Effector memory CD8-positive, alpha-beta T cell (primary cell): ENCODE measurements around the gene GPR158.

Experiments used
- ATAC-seq: fragments of 150-1000 bp; cut with Tn5 transposase; replicated peaks from 2 replicates; pipeline ENCODE4 v1.10.0; 2021; ENCODE audit warnings: mild to moderate bottlenecking, moderate library complexity
- DNase-seq, 3 experiments: peaks; one replicate each; pipeline ENCODE4 v3.0.0; 2021
- H3K27ac Mint-ChIP-seq, 2 donors: one replicate each; pipeline ENCODE4 v1.8.0; 2022; ENCODE audit warnings: mild to moderate bottlenecking in 2 of 2, mixed read lengths in 2 of 2, moderate library complexity in 2 of 2
- H3K27me3 Mint-ChIP-seq, 2 donors: one replicate each; pipeline ENCODE4 v1.8.0; 2022; ENCODE audit warnings: mixed read lengths in 2 of 2
- H3K36me3 Mint-ChIP-seq: one replicate; pipeline ENCODE4 v1.8.0; 2022; ENCODE audit warnings: mild to moderate bottlenecking, moderate library complexity, mixed read lengths; ENCODE audit not compliant: insufficient read depth
- H3K4me1 Mint-ChIP-seq, 2 donors: one replicate each; pipeline ENCODE4 v1.8.0; 2022; ENCODE audit warnings: low read depth in 2 of 2, mixed read lengths in 2 of 2
- H3K4me3 Mint-ChIP-seq, 2 donors: one replicate each; pipeline ENCODE4 v1.8.0; 2022; ENCODE audit warnings: mild to moderate bottlenecking in 2 of 2, mixed read lengths in 2 of 2, moderate library complexity in 2 of 2
- H3K9me3 Mint-ChIP-seq, 2 donors: one replicate each; pipeline ENCODE4 v1.8.0; 2022; ENCODE audit warnings: mixed read lengths in 2 of 2

Gene GPR158

GRCh38 chr10:25492680-25493079 is 317.9 kb downstream of the GPR158 start:
- Mint-ChIP-seq H3K9me3 (peaks cover 7 to 9% of the 10 kb centered on the region in 2 donors), H3K4me3 (no peak overlapping the region), H3K27me3 (no peaks in the 10 kb centered on the region), H3K36me3 (no peaks in the 10 kb centered on the region), H3K4me1 (no peaks in the 10 kb centered on the region), H3K27ac (no peak overlapping the region)
- DNase-seq = no peak
- ATAC-seq = no peak

- H3K4me3 Mint-ChIP-seq = no peak overlapping the region
These were observed 318.5 kb downstream of the GPR158 start for GRCh38 chr10:25493122-25493893.

DNA sequence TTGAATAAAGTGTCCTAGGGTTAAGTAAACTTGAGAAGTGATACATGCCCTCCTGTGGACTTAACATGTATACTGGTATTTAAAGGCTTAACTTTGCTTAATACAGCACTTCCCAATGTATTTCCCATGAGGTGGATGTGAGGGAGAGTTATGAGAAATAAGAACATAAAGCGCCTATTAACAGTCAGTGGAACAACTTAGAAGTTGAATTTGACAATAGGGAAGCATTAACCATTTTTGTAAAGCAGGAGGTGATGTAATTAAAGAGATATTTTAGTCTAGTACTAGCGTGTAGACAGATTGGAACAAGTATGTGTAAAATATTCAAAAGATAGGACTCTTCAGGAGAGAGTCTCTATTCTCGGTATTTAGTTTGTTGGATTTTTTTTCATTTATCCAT is 322.4 kb downstream of the GPR158 start:
- Mint-ChIP-seq H3K27ac (no peak overlapping the region), H3K4me1 (no peaks in the 10 kb centered on the region), H3K36me3 (no peaks in the 10 kb centered on the region), H3K27me3 (no peaks in the 10 kb centered on the region), H3K4me3 (no peak overlapping the region), H3K9me3 (peaks cover 11 to 13% of the 10 kb centered on the region in 2 donors)
- no peak for DNase-seq
- ATAC-seq = no peak

More at GRCh38 chr10:25493122-25493893, 318.5 kb downstream of the GPR158 start:
- no peaks in the 10 kb centered on the region for H3K36me3 Mint-ChIP-seq
- DNase-seq (no peak), ATAC-seq (no peak)
- H3K27me3 Mint-ChIP-seq = no peaks in the 10 kb centered on the region
- H3K9me3 Mint-ChIP-seq = peaks cover 7 to 9% of the 10 kb centered on the region in 2 donors
- H3K4me1 Mint-ChIP-seq = no peaks in the 10 kb centered on the region
- H3K27ac Mint-ChIP-seq = no peak overlapping the region

DNA sequence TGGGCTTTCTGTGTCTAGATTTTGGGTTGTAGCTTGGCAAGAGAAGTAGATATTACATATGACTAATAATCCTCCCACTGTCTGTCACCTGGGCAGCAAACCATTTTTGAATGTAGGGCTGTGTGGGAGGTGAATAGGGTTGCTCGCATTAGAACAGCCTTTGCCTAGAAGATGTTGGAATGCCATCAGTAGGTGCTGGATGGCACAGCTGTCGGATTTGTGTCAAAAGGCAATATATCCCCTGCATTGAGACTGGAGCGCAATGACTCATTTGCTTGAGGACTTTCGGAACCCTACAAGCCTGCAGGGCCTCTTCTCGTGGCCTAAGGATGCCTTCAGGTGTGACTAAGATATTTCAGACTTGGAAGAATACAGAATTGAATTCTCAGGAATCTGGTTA is 323.8 kb downstream of the GPR158 start:
- no peak for DNase-seq
- Mint-ChIP-seq H3K4me1 (no peaks in the 10 kb centered on the region), H3K9me3 (peaks cover 11 to 16% of the 10 kb centered on the region in 2 donors), H3K4me3 (no peak overlapping the region), H3K27ac (no peak overlapping the region), H3K36me3 (no peaks in the 10 kb centered on the region), H3K27me3 (no peaks in the 10 kb centered on the region)
- ATAC-seq = no peak

- H3K27ac Mint-ChIP-seq = no peak overlapping the region
- DNase-seq (no peak), ATAC-seq (no peak)
- peaks cover 10 to 24% of the 10 kb centered on the region in 2 donors for H3K9me3 Mint-ChIP-seq
- no peaks in the 10 kb centered on the region for H3K27me3 Mint-ChIP-seq
- H3K4me3 Mint-ChIP-seq = no peak overlapping the region
- H3K4me1 Mint-ChIP-seq = no peaks in the 10 kb centered on the region
- H3K36me3 Mint-ChIP-seq = no peaks in the 10 kb centered on the region
These were observed 327.1 kb downstream of the GPR158 start for GRCh38 chr10:25501912-25502311.

- peaks cover 7 to 24% of the 10 kb centered on the region in 2 donors for H3K9me3 Mint-ChIP-seq
- no peak overlapping the region for H3K4me3 Mint-ChIP-seq
- no peaks in the 10 kb centered on the region for H3K36me3 Mint-ChIP-seq
- DNase-seq (no peak), ATAC-seq (no peak)
- no peaks in the 10 kb centered on the region for H3K4me1 Mint-ChIP-seq
- no peaks in the 10 kb centered on the region for H3K27me3 Mint-ChIP-seq
- no peak overlapping the region for H3K27ac Mint-ChIP-seq
These were observed 327.7 kb downstream of the GPR158 start for GRCh38 chr10:25502453-25502852.

DNA sequence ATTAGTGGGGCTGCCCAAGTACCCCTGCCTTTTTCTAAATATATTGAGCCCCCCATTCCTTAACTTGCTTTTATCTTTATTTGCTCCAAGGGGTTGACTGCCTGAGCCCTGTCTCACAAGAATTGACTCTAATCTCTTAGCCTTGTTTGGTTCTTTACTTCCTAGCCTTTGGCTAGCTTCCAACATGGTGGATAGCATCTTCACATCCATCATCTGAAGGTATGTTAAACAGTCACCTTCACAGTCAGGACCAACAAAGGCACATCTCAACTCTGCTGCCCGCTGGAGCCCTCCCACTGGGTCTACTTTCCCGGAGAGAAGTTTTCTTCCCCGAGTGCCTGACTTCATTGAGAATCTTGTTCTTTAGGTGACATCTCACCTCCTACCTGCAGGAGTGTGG is 329.5 kb downstream of the GPR158 start:
- H3K9me3 Mint-ChIP-seq = peaks cover 4 to 20% of the 10 kb centered on the region in 2 donors
- H3K4me1 Mint-ChIP-seq = no peaks in the 10 kb centered on the region
- no peaks in the 10 kb centered on the region for H3K27me3 Mint-ChIP-seq
- no peaks in the 10 kb centered on the region for H3K36me3 Mint-ChIP-seq
- DNase-seq (no peak), ATAC-seq (no peak)
- H3K27ac Mint-ChIP-seq = no peak overlapping the region
- H3K4me3 Mint-ChIP-seq = no peak overlapping the region

DNA sequence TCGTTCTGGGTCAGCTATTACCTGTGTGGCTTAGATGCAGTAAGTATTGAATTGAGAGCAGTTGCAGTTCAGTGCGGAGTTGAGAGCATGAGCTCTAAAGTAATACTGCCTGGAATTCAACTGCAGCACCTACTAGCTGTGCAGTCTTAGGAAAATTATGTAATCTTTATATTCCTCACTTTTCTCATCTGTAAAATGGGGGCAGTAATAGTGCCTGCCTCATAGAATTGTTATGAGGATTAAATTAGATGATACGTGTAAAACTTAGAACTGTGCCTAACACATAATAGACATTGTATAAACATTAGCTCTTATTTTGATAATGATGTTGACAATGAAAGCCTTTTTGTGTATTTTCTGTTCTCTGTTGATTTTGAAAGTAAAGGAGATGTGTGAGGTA is 330.0 kb downstream of the GPR158 start:
- DNase-seq = no peak
- Mint-ChIP-seq H3K27me3 (no peaks in the 10 kb centered on the region), H3K27ac (no peak overlapping the region), H3K4me1 (no peaks in the 10 kb centered on the region), H3K4me3 (no peak overlapping the region), H3K9me3 (peaks cover 2 to 20% of the 10 kb centered on the region in 2 donors), H3K36me3 (no peaks in the 10 kb centered on the region)
- no peak for ATAC-seq

GRCh38 chr10:25505466-25505865 is 330.7 kb downstream of the GPR158 start:
- H3K27me3 Mint-ChIP-seq = no peaks in the 10 kb centered on the region
- H3K27ac Mint-ChIP-seq = no peak overlapping the region
- no peak overlapping the region for H3K4me3 Mint-ChIP-seq
- ATAC-seq = no peak
- no peak for DNase-seq
- no peaks in the 10 kb centered on the region for H3K4me1 Mint-ChIP-seq
- H3K36me3 Mint-ChIP-seq = no peaks in the 10 kb centered on the region
- H3K9me3 Mint-ChIP-seq = peaks cover 2 to 20% of the 10 kb centered on the region in 2 donors

- Mint-ChIP-seq H3K27me3 (no peaks in the 10 kb centered on the region), H3K9me3 (peaks cover 2 to 15% of the 10 kb centered on the region in 2 donors), H3K27ac (no peak overlapping the region), H3K4me3 (no peak overlapping the region), H3K36me3 (no peaks in the 10 kb centered on the region), H3K4me1 (no peaks in the 10 kb centered on the region)
- ATAC-seq = no peak
- DNase-seq = no peak
These were observed 332.1 kb downstream of the GPR158 start for GRCh38 chr10:25506821-25507335.

- Mint-ChIP-seq H3K36me3 (no peaks in the 10 kb centered on the region), H3K4me3 (no peak overlapping the region), H3K27me3 (no peaks in the 10 kb centered on the region), H3K4me1 (no peaks in the 10 kb centered on the region), H3K27ac (no peak overlapping the region), H3K9me3 (peaks cover 2 to 12% of the 10 kb centered on the region in 2 donors)
- no peak for ATAC-seq
- DNase-seq = no peak
These were observed 333.5 kb downstream of the GPR158 start for GRCh38 chr10:25508112-25508815.

GRCh38 chr10:25509151-25509550 is 334.4 kb downstream of the GPR158 start:
- Mint-ChIP-seq H3K27me3 (no peaks in the 10 kb centered on the region), H3K27ac (no peak overlapping the region), H3K4me1 (no peaks in the 10 kb centered on the region), H3K36me3 (no peaks in the 10 kb centered on the region), H3K4me3 (no peak overlapping the region), H3K9me3 (peaks cover 2 to 20% of the 10 kb centered on the region in 2 donors)
- DNase-seq (no peak), ATAC-seq (no peak)

DNA sequence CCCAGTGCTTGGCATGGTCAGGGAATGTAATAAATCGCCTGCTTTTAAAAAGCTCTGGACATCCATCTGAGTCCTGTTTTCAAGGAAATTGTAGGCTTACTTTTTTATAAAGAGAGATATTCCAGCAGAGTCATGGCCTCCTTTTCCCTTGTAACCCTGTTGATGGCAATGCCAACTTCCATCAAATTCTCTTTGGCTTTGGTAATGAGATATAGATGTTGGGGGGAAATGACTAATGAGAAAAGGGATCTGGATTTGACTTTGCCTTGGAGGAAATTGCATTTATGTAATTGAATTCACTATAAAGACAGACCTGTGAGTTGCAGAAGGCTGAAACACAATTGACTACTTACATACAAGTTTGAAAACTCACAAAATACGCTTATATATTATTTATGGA is 347.5 kb downstream of the GPR158 start:
- H3K9me3 Mint-ChIP-seq = peaks cover 6 to 19% of the 10 kb centered on the region in 2 donors
- no peaks in the 10 kb centered on the region for H3K4me1 Mint-ChIP-seq
- H3K36me3 Mint-ChIP-seq = no peaks in the 10 kb centered on the region
- DNase-seq (no peak), ATAC-seq (no peak)
- H3K27ac Mint-ChIP-seq = no peak overlapping the region
- no peak overlapping the region for H3K4me3 Mint-ChIP-seq
- no peaks in the 10 kb centered on the region for H3K27me3 Mint-ChIP-seq
